ENCODE data around the gene CCDC177.

DNA sequence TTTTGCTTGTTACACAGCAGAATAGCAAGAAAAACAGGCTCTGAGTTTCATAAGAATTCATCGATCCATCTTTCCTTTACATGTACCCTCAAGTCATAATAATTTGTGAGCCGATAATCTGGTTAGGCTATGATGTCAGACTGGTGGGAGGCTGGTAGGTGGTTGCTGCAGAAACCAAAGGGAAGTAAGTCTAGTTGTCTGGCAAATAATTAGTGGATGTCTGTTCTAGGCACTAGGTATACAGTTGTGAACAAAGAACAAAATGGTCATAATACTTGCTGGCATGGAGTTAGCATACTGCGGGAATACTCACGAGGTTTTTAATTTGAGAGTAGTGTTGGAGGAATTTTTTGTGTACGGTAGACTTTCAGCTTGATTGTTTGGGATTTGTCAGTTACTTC, 45.5 kb upstream of the CCDC177 start:
- TF ChIP-seq EZH2 (IDR thresholded peaks at IDR 0.05; ENCODE audit: borderline replicate concordance, insufficient read depth, low read length, poor library complexity, severe bottlenecking) (no peak), MXI1 (conservative IDR thresholded peaks at IDR 0.05; ENCODE audit: poor library complexity, severe bottlenecking) (no peak), EP300 (conservative IDR thresholded peaks at IDR 0.05; ENCODE audit: poor library complexity, severe bottlenecking) (no peak)
- TF ChIP-seq, protein P1, sequence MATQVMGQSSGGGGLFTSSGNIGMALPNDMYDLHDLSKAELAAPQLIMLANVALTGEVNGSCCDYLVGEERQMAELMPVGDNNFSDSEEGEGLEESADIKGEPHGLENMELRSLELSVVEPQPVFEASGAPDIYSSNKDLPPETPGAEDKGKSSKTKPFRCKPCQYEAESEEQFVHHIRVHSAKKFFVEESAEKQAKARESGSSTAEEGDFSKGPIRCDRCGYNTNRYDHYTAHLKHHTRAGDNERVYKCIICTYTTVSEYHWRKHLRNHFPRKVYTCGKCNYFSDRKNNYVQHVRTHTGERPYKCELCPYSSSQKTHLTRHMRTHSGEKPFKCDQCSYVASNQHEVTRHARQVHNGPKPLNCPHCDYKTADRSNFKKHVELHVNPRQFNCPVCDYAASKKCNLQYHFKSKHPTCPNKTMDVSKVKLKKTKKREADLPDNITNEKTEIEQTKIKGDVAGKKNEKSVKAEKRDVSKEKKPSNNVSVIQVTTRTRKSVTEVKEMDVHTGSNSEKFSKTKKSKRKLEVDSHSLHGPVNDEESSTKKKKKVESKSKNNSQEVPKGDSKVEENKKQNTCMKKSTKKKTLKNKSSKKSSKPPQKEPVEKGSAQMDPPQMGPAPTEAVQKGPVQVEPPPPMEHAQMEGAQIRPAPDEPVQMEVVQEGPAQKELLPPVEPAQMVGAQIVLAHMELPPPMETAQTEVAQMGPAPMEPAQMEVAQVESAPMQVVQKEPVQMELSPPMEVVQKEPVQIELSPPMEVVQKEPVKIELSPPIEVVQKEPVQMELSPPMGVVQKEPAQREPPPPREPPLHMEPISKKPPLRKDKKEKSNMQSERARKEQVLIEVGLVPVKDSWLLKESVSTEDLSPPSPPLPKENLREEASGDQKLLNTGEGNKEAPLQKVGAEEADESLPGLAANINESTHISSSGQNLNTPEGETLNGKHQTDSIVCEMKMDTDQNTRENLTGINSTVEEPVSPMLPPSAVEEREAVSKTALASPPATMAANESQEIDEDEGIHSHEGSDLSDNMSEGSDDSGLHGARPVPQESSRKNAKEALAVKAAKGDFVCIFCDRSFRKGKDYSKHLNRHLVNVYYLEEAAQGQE (IDR thresholded peaks at IDR 0.05; ENCODE audit: borderline replicate concordance), result no peak
- TF ChIP-seq, protein P2, sequence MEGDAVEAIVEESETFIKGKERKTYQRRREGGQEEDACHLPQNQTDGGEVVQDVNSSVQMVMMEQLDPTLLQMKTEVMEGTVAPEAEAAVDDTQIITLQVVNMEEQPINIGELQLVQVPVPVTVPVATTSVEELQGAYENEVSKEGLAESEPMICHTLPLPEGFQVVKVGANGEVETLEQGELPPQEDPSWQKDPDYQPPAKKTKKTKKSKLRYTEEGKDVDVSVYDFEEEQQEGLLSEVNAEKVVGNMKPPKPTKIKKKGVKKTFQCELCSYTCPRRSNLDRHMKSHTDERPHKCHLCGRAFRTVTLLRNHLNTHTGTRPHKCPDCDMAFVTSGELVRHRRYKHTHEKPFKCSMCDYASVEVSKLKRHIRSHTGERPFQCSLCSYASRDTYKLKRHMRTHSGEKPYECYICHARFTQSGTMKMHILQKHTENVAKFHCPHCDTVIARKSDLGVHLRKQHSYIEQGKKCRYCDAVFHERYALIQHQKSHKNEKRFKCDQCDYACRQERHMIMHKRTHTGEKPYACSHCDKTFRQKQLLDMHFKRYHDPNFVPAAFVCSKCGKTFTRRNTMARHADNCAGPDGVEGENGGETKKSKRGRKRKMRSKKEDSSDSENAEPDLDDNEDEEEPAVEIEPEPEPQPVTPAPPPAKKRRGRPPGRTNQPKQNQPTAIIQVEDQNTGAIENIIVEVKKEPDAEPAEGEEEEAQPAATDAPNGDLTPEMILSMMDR (IDR thresholded peaks at IDR 0.05; ENCODE audit: poor library complexity, severe bottlenecking), result no peak
